ENCODE measurements around the gene DBI.

The DBI gene

GRCh38 chr2:119376810-119377209 is 10.0 kb downstream of the DBI start:
- no peak overlapping the region for H3K4me3 ChIP-seq (ENCODE audit: low read length)
- TF ChIP-seq ZNF274 (IDR thresholded peaks at IDR 0.05; ENCODE audit: low read depth, low read length), result no peak

- no peak for TF ChIP-seq ZNF274 (IDR thresholded peaks at IDR 0.05; ENCODE audit: low read depth, low read length)
- no peak overlapping the region for H3K4me3 ChIP-seq (ENCODE audit: low read length)
Measured at GRCh38 chr2:119377294-119377992, 10.7 kb downstream of the DBI start.

- H3K4me3 ChIP-seq (ENCODE audit: low read length), result no peak overlapping the region
- TF ChIP-seq ZNF274 (IDR thresholded peaks at IDR 0.05; ENCODE audit: low read depth, low read length), result no peak
Measured at GRCh38 chr2:119377993-119378345, 11.2 kb downstream of the DBI start.

- TF ChIP-seq ZNF274 (IDR thresholded peaks at IDR 0.05; ENCODE audit: low read depth, low read length), result no peak
- no peak overlapping the region for H3K4me3 ChIP-seq (ENCODE audit: low read length)
Measured at GRCh38 chr2:119378566-119378965, 11.8 kb downstream of the DBI start.

GRCh38 chr2:119383410-119384140 is 16.8 kb downstream of the DBI start:
- no peak overlapping the region for H3K4me3 ChIP-seq (ENCODE audit: low read length)
- TF ChIP-seq ZNF274 (IDR thresholded peaks at IDR 0.05; ENCODE audit: low read depth, low read length), result no peak

- no peak for TF ChIP-seq ZNF274 (IDR thresholded peaks at IDR 0.05; ENCODE audit: low read depth, low read length)
- H3K4me3 ChIP-seq (ENCODE audit: low read length), result no peak overlapping the region
Measured at GRCh38 chr2:119384971-119385370, 18.2 kb downstream of the DBI start.

GRCh38 chr2:119385466-119385865 is 18.7 kb downstream of the DBI start:
- no peak for TF ChIP-seq ZNF274 (IDR thresholded peaks at IDR 0.05; ENCODE audit: low read depth, low read length)
- H3K4me3 ChIP-seq (ENCODE audit: low read length), result no peak overlapping the region

GRCh38 chr2:119387381-119388129 is 20.8 kb downstream of the DBI start:
- no peak for TF ChIP-seq ZNF274 (IDR thresholded peaks at IDR 0.05; ENCODE audit: low read depth, low read length)
- no peak overlapping the region for H3K4me3 ChIP-seq (ENCODE audit: low read length)

GRCh38 chr2:119389615-119390306 is 23.0 kb downstream of the DBI start:
- no peak for TF ChIP-seq ZNF274 (IDR thresholded peaks at IDR 0.05; ENCODE audit: low read depth, low read length)
- H3K4me3 ChIP-seq (ENCODE audit: low read length), result no peak overlapping the region

GRCh38 chr2:119393971-119394748 is 27.4 kb downstream of the DBI start:
- no peak for TF ChIP-seq ZNF274 (IDR thresholded peaks at IDR 0.05; ENCODE audit: low read depth, low read length)
- H3K4me3 ChIP-seq (ENCODE audit: low read length), result no peak overlapping the region

GRCh38 chr2:119397196-119397595 is 30.4 kb downstream of the DBI start:
- TF ChIP-seq ZNF274 (IDR thresholded peaks at IDR 0.05; ENCODE audit: low read depth, low read length), result no peak
- no peak overlapping the region for H3K4me3 ChIP-seq (ENCODE audit: low read length)

- no peak for TF ChIP-seq ZNF274 (IDR thresholded peaks at IDR 0.05; ENCODE audit: low read depth, low read length)
- no peak overlapping the region for H3K4me3 ChIP-seq (ENCODE audit: low read length)
Measured at GRCh38 chr2:119402106-119402505, 35.3 kb downstream of the DBI start.
